Measurements from ENCODE around the gene CCT7.

- TF ChIP-seq, protein P1, sequence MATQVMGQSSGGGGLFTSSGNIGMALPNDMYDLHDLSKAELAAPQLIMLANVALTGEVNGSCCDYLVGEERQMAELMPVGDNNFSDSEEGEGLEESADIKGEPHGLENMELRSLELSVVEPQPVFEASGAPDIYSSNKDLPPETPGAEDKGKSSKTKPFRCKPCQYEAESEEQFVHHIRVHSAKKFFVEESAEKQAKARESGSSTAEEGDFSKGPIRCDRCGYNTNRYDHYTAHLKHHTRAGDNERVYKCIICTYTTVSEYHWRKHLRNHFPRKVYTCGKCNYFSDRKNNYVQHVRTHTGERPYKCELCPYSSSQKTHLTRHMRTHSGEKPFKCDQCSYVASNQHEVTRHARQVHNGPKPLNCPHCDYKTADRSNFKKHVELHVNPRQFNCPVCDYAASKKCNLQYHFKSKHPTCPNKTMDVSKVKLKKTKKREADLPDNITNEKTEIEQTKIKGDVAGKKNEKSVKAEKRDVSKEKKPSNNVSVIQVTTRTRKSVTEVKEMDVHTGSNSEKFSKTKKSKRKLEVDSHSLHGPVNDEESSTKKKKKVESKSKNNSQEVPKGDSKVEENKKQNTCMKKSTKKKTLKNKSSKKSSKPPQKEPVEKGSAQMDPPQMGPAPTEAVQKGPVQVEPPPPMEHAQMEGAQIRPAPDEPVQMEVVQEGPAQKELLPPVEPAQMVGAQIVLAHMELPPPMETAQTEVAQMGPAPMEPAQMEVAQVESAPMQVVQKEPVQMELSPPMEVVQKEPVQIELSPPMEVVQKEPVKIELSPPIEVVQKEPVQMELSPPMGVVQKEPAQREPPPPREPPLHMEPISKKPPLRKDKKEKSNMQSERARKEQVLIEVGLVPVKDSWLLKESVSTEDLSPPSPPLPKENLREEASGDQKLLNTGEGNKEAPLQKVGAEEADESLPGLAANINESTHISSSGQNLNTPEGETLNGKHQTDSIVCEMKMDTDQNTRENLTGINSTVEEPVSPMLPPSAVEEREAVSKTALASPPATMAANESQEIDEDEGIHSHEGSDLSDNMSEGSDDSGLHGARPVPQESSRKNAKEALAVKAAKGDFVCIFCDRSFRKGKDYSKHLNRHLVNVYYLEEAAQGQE (IDR thresholded peaks at IDR 0.05; ENCODE audit: unreplicated experiment) = no peak
- TF ChIP-seq, protein P2, sequence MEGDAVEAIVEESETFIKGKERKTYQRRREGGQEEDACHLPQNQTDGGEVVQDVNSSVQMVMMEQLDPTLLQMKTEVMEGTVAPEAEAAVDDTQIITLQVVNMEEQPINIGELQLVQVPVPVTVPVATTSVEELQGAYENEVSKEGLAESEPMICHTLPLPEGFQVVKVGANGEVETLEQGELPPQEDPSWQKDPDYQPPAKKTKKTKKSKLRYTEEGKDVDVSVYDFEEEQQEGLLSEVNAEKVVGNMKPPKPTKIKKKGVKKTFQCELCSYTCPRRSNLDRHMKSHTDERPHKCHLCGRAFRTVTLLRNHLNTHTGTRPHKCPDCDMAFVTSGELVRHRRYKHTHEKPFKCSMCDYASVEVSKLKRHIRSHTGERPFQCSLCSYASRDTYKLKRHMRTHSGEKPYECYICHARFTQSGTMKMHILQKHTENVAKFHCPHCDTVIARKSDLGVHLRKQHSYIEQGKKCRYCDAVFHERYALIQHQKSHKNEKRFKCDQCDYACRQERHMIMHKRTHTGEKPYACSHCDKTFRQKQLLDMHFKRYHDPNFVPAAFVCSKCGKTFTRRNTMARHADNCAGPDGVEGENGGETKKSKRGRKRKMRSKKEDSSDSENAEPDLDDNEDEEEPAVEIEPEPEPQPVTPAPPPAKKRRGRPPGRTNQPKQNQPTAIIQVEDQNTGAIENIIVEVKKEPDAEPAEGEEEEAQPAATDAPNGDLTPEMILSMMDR (conservative IDR thresholded peaks at IDR 0.05; ENCODE audit: low read depth in 2 of 2) = no peak
- no peak for TF ChIP-seq POLR2AphosphoS5 (IDR thresholded peaks at IDR 0.05; ENCODE audit: low read depth)
- TF ChIP-seq CREB1 (CRISPR knock-in tag; IDR thresholded peaks at IDR 0.05; ENCODE audit: low read depth) = no peak
- TF ChIP-seq EZH2phosphoT487 (IDR thresholded peaks at IDR 0.05; ENCODE audit: unreplicated experiment) = no peak
- TF ChIP-seq EZH2 (IDR thresholded peaks at IDR 0.05; ENCODE audit: low read depth, unreplicated experiment) = no peak
- TF ChIP-seq, protein P3, sequence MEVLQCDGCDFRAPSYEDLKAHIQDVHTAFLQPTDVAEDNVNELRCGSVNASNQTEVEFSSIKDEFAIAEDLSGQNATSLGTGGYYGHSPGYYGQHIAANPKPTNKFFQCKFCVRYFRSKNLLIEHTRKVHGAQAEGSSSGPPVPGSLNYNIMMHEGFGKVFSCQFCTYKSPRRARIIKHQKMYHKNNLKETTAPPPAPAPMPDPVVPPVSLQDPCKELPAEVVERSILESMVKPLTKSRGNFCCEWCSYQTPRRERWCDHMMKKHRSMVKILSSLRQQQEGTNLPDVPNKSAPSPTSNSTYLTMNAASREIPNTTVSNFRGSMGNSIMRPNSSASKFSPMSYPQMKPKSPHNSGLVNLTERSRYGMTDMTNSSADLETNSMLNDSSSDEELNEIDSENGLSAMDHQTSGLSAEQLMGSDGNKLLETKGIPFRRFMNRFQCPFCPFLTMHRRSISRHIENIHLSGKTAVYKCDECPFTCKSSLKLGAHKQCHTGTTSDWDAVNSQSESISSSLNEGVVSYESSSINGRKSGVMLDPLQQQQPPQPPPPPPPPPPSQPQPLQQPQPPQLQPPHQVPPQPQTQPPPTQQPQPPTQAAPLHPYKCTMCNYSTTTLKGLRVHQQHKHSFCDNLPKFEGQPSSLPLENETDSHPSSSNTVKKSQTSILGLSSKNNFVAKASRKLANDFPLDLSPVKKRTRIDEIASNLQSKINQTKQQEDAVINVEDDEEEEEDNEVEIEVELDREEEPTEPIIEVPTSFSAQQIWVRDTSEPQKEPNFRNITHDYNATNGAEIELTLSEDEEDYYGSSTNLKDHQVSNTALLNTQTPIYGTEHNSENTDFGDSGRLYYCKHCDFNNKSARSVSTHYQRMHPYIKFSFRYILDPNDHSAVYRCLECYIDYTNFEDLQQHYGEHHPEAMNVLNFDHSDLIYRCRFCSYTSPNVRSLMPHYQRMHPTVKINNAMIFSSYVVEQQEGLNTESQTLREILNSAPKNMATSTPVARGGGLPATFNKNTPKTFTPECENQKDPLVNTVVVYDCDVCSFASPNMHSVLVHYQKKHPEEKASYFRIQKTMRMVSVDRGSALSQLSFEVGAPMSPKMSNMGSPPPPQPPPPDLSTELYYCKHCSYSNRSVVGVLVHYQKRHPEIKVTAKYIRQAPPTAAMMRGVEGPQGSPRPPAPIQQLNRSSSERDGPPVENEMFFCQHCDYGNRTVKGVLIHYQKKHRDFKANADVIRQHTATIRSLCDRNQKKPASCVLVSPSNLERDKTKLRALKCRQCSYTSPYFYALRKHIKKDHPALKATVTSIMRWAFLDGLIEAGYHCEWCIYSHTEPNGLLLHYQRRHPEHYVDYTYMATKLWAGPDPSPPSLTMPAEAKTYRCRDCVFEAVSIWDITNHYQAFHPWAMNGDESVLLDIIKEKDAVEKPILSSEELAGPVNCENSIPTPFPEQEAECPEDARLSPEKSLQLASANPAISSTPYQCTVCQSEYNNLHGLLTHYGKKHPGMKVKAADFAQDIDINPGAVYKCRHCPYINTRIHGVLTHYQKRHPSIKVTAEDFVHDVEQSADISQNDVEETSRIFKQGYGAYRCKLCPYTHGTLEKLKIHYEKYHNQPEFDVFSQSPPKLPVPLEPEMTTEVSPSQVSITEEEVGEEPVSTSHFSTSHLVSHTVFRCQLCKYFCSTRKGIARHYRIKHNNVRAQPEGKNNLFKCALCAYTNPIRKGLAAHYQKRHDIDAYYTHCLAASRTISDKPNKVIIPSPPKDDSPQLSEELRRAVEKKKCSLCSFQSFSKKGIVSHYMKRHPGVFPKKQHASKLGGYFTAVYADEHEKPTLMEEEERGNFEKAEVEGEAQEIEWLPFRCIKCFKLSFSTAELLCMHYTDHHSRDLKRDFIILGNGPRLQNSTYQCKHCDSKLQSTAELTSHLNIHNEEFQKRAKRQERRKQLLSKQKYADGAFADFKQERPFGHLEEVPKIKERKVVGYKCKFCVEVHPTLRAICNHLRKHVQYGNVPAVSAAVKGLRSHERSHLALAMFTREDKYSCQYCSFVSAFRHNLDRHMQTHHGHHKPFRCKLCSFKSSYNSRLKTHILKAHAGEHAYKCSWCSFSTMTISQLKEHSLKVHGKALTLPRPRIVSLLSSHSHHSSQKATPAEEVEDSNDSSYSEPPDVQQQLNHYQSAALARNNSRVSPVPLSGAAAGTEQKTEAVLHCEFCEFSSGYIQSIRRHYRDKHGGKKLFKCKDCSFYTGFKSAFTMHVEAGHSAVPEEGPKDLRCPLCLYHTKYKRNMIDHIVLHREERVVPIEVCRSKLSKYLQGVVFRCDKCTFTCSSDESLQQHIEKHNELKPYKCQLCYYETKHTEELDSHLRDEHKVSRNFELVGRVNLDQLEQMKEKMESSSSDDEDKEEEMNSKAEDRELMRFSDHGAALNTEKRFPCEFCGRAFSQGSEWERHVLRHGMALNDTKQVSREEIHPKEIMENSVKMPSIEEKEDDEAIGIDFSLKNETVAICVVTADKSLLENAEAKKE (CRISPR knock-in tag; IDR thresholded peaks at IDR 0.05) = no peak
- TF ChIP-seq ZNF331 (CRISPR knock-in tag; IDR thresholded peaks at IDR 0.05; ENCODE audit: low read depth) = no peak
- TF ChIP-seq NANOG (IDR thresholded peaks at IDR 0.05; ENCODE audit: borderline replicate concordance) = no peak
- TF ChIP-seq JUNB (IDR thresholded peaks at IDR 0.05; ENCODE audit: unreplicated experiment) = no peak
These were observed 16.9 kb upstream of the CCT7 start for GRCh38 chr2:73217160-73217559.
